Keratinocyte (primary cell): ENCODE data around the gene DUSP28. TPM values are rescaled to one million over a fixed set of nuclear protein-coding genes. Genes with fewer than 3 reads are reported as not detected.
A peak's percentile ranks its signal among the peaks of the same experiment; 100 is the strongest.

ENCODE experiments used
- DNase-seq: peaks from one replicate; pipeline ENCODE4 v3.0.0-alpha.2; 2011; ENCODE audit warnings: low read depth, missing footprints, low spot score
- FAIRE-seq: peaks from 2 replicates; lab custom pipeline; 2011; peaks lifted over from hg19 to GRCh38; lab: Jason Lieb, UNC
- H2AFZ ChIP-seq: 2 replicates; pipeline ENCODE4 v1.6.0; 2012; ENCODE audit warnings: low read length, control low read depth, inconsistent platforms; ENCODE audit not compliant: control insufficient read depth
- H3K27ac ChIP-seq: 2 replicates; pipeline ENCODE4 v1.5.1; 2011; ENCODE audit warnings: low read length; ENCODE audit not compliant: control insufficient read depth, insufficient read depth
- H3K27me3 ChIP-seq: 3 replicates; pipeline ENCODE4 v1.6.0; 2011; ENCODE audit warnings: low read length; ENCODE audit not compliant: control insufficient read depth, insufficient read depth; ENCODE audit errors: extremely low read depth
- H3K36me3 ChIP-seq, 2 experiments: 2 replicates in 1 of 2; 3 replicates in 1 of 2; pipeline ENCODE4 v1.5.1; 2011; ENCODE audit warnings: low read length in 2 of 2, mild to moderate bottlenecking in 1 of 2; ENCODE audit not compliant: control insufficient read depth in 2 of 2, insufficient read depth in 2 of 2; ENCODE audit errors: extremely low read depth in 1 of 2
- H3K4me1 ChIP-seq: 3 replicates; pipeline ENCODE4 v1.5.1; 2011; ENCODE audit warnings: low read length; ENCODE audit not compliant: control insufficient read depth, insufficient read depth; ENCODE audit errors: extremely low read depth
- H3K4me2 ChIP-seq: 3 replicates; pipeline ENCODE4 v1.6.0; 2011; ENCODE audit warnings: low read depth, low read length; ENCODE audit not compliant: control insufficient read depth, insufficient read depth; ENCODE audit errors: extremely low read depth
- H3K4me3 ChIP-seq, 3 experiments: fragments of 200-600 bp in 1 of 3; sonication (generic) in 1 of 3; 2 replicates in 2 of 3; 3 replicates in 1 of 3; pipeline ENCODE4 v1.5.1; 2011 to 2016; ENCODE audit warnings: low read length in 3 of 3, mild to moderate bottlenecking in 3 of 3, control low read depth in 2 of 3, inconsistent platforms in 1 of 3, low read depth in 1 of 3, mixed read lengths in 1 of 3, mixed run types in 1 of 3, moderate library complexity in 1 of 3; ENCODE audit not compliant: control insufficient read depth in 2 of 3, insufficient read depth in 2 of 3; ENCODE audit errors: extremely low read depth in 1 of 3
- H3K79me2 ChIP-seq: 2 replicates; pipeline ENCODE4 v1.6.0; 2012; ENCODE audit warnings: low read length; ENCODE audit not compliant: control insufficient read depth, insufficient read depth
- H3K9ac ChIP-seq: 3 replicates; pipeline ENCODE4 v1.6.0; 2011; ENCODE audit warnings: low read length; ENCODE audit not compliant: control insufficient read depth, insufficient read depth; ENCODE audit errors: extremely low read depth
- H3K9me1 ChIP-seq: 3 replicates; pipeline ENCODE4 v1.6.0; 2011; ENCODE audit warnings: low read length; ENCODE audit not compliant: control insufficient read depth, insufficient read depth; ENCODE audit errors: extremely low read depth
- H3K9me3 ChIP-seq: 2 replicates; pipeline ENCODE4 v1.5.1; 2012; ENCODE audit warnings: low read depth, low read length; ENCODE audit not compliant: control insufficient read depth
- H4K20me1 ChIP-seq: 3 replicates; pipeline ENCODE4 v1.6.0; 2011; ENCODE audit warnings: low read length; ENCODE audit not compliant: control insufficient read depth, insufficient read depth; ENCODE audit errors: extremely low read depth
- CTCF ChIP-seq, 3 experiments: IDR thresholded peaks in 1 of 3; conservative IDR thresholded peaks in 1 of 3; optimal IDR thresholded peaks in 1 of 3; 2 replicates in 2 of 3; 3 replicates in 1 of 3; pipeline versions ENCODE3 to v1.5.1; 2011; ENCODE audit warnings: low read length in 3 of 3, mild to moderate bottlenecking in 3 of 3, moderate library complexity in 2 of 3, control low read depth in 1 of 3, inconsistent platforms in 1 of 3; ENCODE audit not compliant: insufficient read depth in 2 of 3; ENCODE audit errors: extremely low read depth in 1 of 3
- EZH2 ChIP-seq: IDR thresholded peaks from one replicate; pipeline ENCODE4 v1.6.1; 2012; ENCODE audit warnings: inconsistent platforms, mild to moderate bottlenecking, low read length, moderate library complexity
- dilution Hi-C: fragments of 300-500 bp; cut with MboI; formaldehyde crosslinking; loops from one replicate; pipeline ENCODE4 v1.7.0; 2020; ENCODE audit warnings: low sequenced_read_pairs; ENCODE audit not compliant: extremely low pct_ligation_motif_present
- polyA plus RNA-seq, 5 experiments: library from polyadenylated mRNA; depleted of rRNA in 3 of 5; stranded (reverse) in 3 of 5; stranded (forward) in 1 of 5; unstranded in 1 of 5; fragments of >200 nt; gene quantifications; 1 replicate in 1 of 5; 2 replicates in 3 of 5; 3 replicates in 1 of 5; pipeline versions ENCODE4 v1.2.1 to v1.2.3, GENCODE V29; 2011 to 2012; ENCODE audit warnings: missing spikeins in 2 of 5, low read depth in 1 of 5, low replicate concordance in 1 of 5

The DUSP28 gene
- polyA plus RNA-seq, 1 donor (not counting 4 experiments of a cell fraction or from before 2014, with no cell fraction given) = 4.4 TPM

GRCh38 chr2:240604291-240604938 is 44.3 kb downstream of the DUSP28 start:
- no peak for DNase-seq
- no peak overlapping the region for H2AFZ ChIP-seq
- dilution Hi-C loops = no loop called here

GRCh38 chr2:240604939-240605716 is 45.0 kb downstream of the DUSP28 start:
- Histone ChIP-seq H3K4me2 (no peak overlapping the region), H3K9me3 (no peaks in the 10 kb centered on the region), H2AFZ (no peak overlapping the region), H3K27ac (no peak overlapping the region), H3K36me3 (peaks cover 0 to 3% of the 10 kb centered on the region in 2 experiments), H3K9me1 (no peaks in the 10 kb centered on the region), H3K9ac (no peak overlapping the region), H3K79me2 (no peaks in the 10 kb centered on the region), H3K27me3 (no peaks in the 10 kb centered on the region), H4K20me1 (no peaks in the 10 kb centered on the region), H3K4me1 (no peaks in the 10 kb centered on the region), H3K4me3 (no peak overlapping the region)
- DNase-seq = no peak
- dilution Hi-C loops = no loop called here
- TF ChIP-seq CTCF (optimal IDR thresholded peaks at IDR 0.05 in 1 of 3, IDR thresholded peaks at IDR 0.05 in 1 of 3, conservative IDR thresholded peaks at IDR 0.05 in 1 of 3; ENCODE audit: extremely low read depth in 1 of 3, insufficient read depth in 2 of 3, low read length in 3 of 3) (no peak), EZH2 (no peak)
- FAIRE-seq = no peak

More at GRCh38 chr2:240604291-240604938, 44.3 kb downstream of the DUSP28 start:
- no peak overlapping the region for H3K27ac ChIP-seq
- no peaks in the 10 kb centered on the region for H3K9me1 ChIP-seq
- no peak overlapping the region for H3K4me2 ChIP-seq
- no peaks in the 10 kb centered on the region for H3K9me3 ChIP-seq
- no peak for TF ChIP-seq EZH2
- peak in 2 of 3 experiments; percentile 21 to 27 for TF ChIP-seq CTCF (optimal IDR thresholded peaks at IDR 0.05 in 1 of 3, IDR thresholded peaks at IDR 0.05 in 1 of 3, conservative IDR thresholded peaks at IDR 0.05 in 1 of 3; ENCODE audit: extremely low read depth in 1 of 3, insufficient read depth in 2 of 3, low read length in 3 of 3)
- H3K9ac ChIP-seq = no peak overlapping the region
- H3K4me3 ChIP-seq = no peak overlapping the region
- no peaks in the 10 kb centered on the region for H4K20me1 ChIP-seq
- no peak for FAIRE-seq
- H3K27me3 ChIP-seq = no peaks in the 10 kb centered on the region
- no peaks in the 10 kb centered on the region for H3K79me2 ChIP-seq
- no peaks in the 10 kb centered on the region for H3K4me1 ChIP-seq
- H3K36me3 ChIP-seq = peaks cover 0 to 3% of the 10 kb centered on the region in 2 experiments
